Epithelial cell of esophagus (primary cell): ENCODE results near the gene CLDN19.

Experiments used
- DNase-seq: peaks from one replicate; pipeline ENCODE4 v3.0.0; 2010; ENCODE audit warnings: low read depth
- H3K4me3 ChIP-seq: 2 replicates; pipeline ENCODE4 v1.5.1; 2011; ENCODE audit warnings: mild to moderate bottlenecking, low read length, control low read depth
- CTCF ChIP-seq: IDR thresholded peaks from 2 replicates; pipeline ENCODE4 v1.5.1; 2011; ENCODE audit warnings: low read depth, mild to moderate bottlenecking, low read length, control low read depth, inconsistent platforms; ENCODE audit not compliant: insufficient read depth; ENCODE audit errors: missing control alignments

The CLDN19 gene

GRCh38 chr1:42750041-42750440, 10.0 kb upstream of the CLDN19 start:
- no peak overlapping the region for H3K4me3 ChIP-seq
- DNase-seq, result no peak
- TF ChIP-seq CTCF, result no peak

- no peak overlapping the region for H3K4me3 ChIP-seq
- DNase-seq, result no peak
- no peak for TF ChIP-seq CTCF
Observed at GRCh38 chr1:42748461-42749410, 8.7 kb upstream of the CLDN19 start.

GRCh38 chr1:42748021-42748420, 8.0 kb upstream of the CLDN19 start:
- no peak for DNase-seq
- H3K4me3 ChIP-seq, result no peak overlapping the region
- TF ChIP-seq CTCF, result no peak

- TF ChIP-seq CTCF, result peak; percentile 59
- DNase-seq, result no peak
- H3K4me3 ChIP-seq, result no peak overlapping the region
Observed at GRCh38 chr1:42747125-42747524, 7.1 kb upstream of the CLDN19 start.

GRCh38 chr1:42746436-42747105, 6.5 kb upstream of the CLDN19 start:
- DNase-seq, result no peak
- no peak for TF ChIP-seq CTCF

GRCh38 chr1:42745851-42746250, 5.8 kb upstream of the CLDN19 start:
- no peak for TF ChIP-seq CTCF
- DNase-seq, result no peak
- H3K4me3 ChIP-seq, result no peak overlapping the region

More at GRCh38 chr1:42746436-42747105, 6.5 kb upstream of the CLDN19 start:
- H3K4me3 ChIP-seq, result no peak overlapping the region

DNA sequence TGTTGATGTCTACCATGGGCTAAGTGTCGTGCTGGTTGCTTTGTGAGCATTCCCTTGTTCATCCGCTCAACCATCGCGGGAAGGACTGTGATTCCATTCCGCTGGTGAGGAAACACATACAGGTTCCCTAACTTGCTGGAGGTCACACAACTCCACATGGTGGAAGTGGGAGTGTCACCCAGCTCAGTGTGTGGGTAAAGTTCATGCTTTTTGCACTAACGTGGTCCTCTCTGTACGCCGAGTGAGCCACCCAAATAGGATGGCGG, 4.0 kb upstream of the CLDN19 start:
- no peak for DNase-seq
- TF ChIP-seq CTCF, result no peak
- no peak overlapping the region for H3K4me3 ChIP-seq
